GM18511 (cell line): Measurements from ENCODE around the gene HS6ST2.
A peak's percentile ranks its signal among the peaks of the same experiment; 100 is the strongest.

Experiments
- ATAC-seq: cut with Tn5 transposase; IDR thresholded peaks from one replicate; pipeline ENCODE4 v1.9.1; 2021; ENCODE audit warnings: mild to moderate bottlenecking, moderate library complexity; ENCODE audit not compliant: unreplicated experiment

The HS6ST2 gene

GRCh38 chrX:132624466-132624865 lies 334.0 kb downstream of the HS6ST2 start:
- no peak for ATAC-seq

GRCh38 chrX:132623942-132624341 lies 334.5 kb downstream of the HS6ST2 start:
- ATAC-seq: no peak

GRCh38 chrX:132623300-132623699 lies 335.1 kb downstream of the HS6ST2 start:
- no peak for ATAC-seq

GRCh38 chrX:132622130-132622529 lies 336.3 kb downstream of the HS6ST2 start:
- no peak for ATAC-seq

GRCh38 chrX:132618810-132619209 lies 339.6 kb downstream of the HS6ST2 start:
- ATAC-seq: no peak

- ATAC-seq: peak; percentile 72
These were observed 342.9 kb downstream of the HS6ST2 start for GRCh38 chrX:132615391-132616131.

- no peak for ATAC-seq
These were observed 344.1 kb downstream of the HS6ST2 start for GRCh38 chrX:132614297-132614696.

GRCh38 chrX:132613801-132614200 lies 344.6 kb downstream of the HS6ST2 start:
- no peak for ATAC-seq

- ATAC-seq: peak; percentile 78
These were observed 345.4 kb downstream of the HS6ST2 start for GRCh38 chrX:132612821-132613564.

- no peak for ATAC-seq
These were observed 347.9 kb downstream of the HS6ST2 start for GRCh38 chrX:132610536-132610935.

- ATAC-seq: no peak
These were observed 349.0 kb downstream of the HS6ST2 start for GRCh38 chrX:132609362-132609848.

- ATAC-seq: no peak
These were observed 354.6 kb downstream of the HS6ST2 start for GRCh38 chrX:132603700-132604286.

- no peak for ATAC-seq
These were observed 355.7 kb downstream of the HS6ST2 start for GRCh38 chrX:132602701-132603100.

- no peak for ATAC-seq
These were observed 363.4 kb downstream of the HS6ST2 start for GRCh38 chrX:132594999-132595398.

- no peak for ATAC-seq
These were observed 364.3 kb downstream of the HS6ST2 start for GRCh38 chrX:132594129-132594528.

- no peak for ATAC-seq
These were observed 365.5 kb downstream of the HS6ST2 start for GRCh38 chrX:132592880-132593279.

GRCh38 chrX:132591719-132592275 lies 366.6 kb downstream of the HS6ST2 start:
- ATAC-seq: no peak

- ATAC-seq: no peak
These were observed 367.9 kb downstream of the HS6ST2 start for GRCh38 chrX:132590350-132591026.

GRCh38 chrX:132584936-132585335 lies 373.5 kb downstream of the HS6ST2 start:
- no peak for ATAC-seq

GRCh38 chrX:132576939-132577338 lies 381.5 kb downstream of the HS6ST2 start:
- no peak for ATAC-seq
